Heart left ventricle (tissue), 16 donors: ENCODE data around the gene KRIT1. TPM values are rescaled to one million over a fixed set of nuclear protein-coding genes. Genes with fewer than 3 reads are reported as not detected.

Source experiments
- ATAC-seq, 4 donors: fragments of 200-7000 bp; cut with Tn5 transposase; one replicate each; pipeline ENCODE4 v1.9.1; 2020 to 2022; ENCODE audit warnings: moderate library complexity in 4 of 4, mild to moderate bottlenecking in 3 of 4, moderate number of reproducible peaks in 1 of 4
- DNase-seq, 5 donors: peaks; one replicate each; pipeline ENCODE4 v3.0.0-alpha.2; 2020
- H3K27ac ChIP-seq, 12 donors: fragments of 200-600 bp; sonication (generic) in 4 of 12; one replicate each; pipeline versions ENCODE4 v1.5.0 to v1.8.0; 2016 to 2022; ENCODE audit warnings: mild to moderate bottlenecking in 2 of 12
- H3K27me3 ChIP-seq, 9 donors: fragments of 200-600 bp; sonication (generic) in 2 of 9; one replicate each; pipeline versions ENCODE4 v1.5.1 to v1.8.0; 2016 to 2022; ENCODE audit warnings: mild to moderate bottlenecking in 3 of 9
- H3K36me3 ChIP-seq, 9 donors: fragments of 200-600 bp; sonication (generic) in 2 of 9; one replicate each; pipeline versions ENCODE4 v1.5.0 to v1.8.0; 2018 to 2022; ENCODE audit warnings: mild to moderate bottlenecking in 2 of 9
- H3K4me1 ChIP-seq, 12 donors: fragments of 200-600 bp; sonication (generic) in 4 of 12; one replicate each; pipeline versions ENCODE4 v1.5.0 to v1.8.0; 2016 to 2022; ENCODE audit warnings: mild to moderate bottlenecking in 3 of 12
- H3K4me3 ChIP-seq, 12 donors: fragments of 200-600 bp; sonication (generic) in 4 of 12; one replicate each; pipeline versions ENCODE4 v1.5.0 to v1.8.0; 2017 to 2022; ENCODE audit warnings: mild to moderate bottlenecking in 9 of 12, moderate library complexity in 4 of 12
- H3K9me3 ChIP-seq, 12 donors: fragments of 200-600 bp; sonication (generic) in 4 of 12; one replicate each; pipeline versions ENCODE4 v1.5.0 to v1.8.0; 2016 to 2022; ENCODE audit warnings: mild to moderate bottlenecking in 1 of 12
- CTCF ChIP-seq, 12 donors: fragments of 200-600 bp; sonication (generic) in 4 of 12; IDR thresholded peaks; one replicate each; pipeline versions ENCODE4 v1.5.0 to v1.8.0; 2018 to 2022; ENCODE audit warnings: antibody characterized with exemption in 12 of 12, mild to moderate bottlenecking in 5 of 12
- POLR2A ChIP-seq, 2 donors: fragments of 450-650 bp; IDR thresholded peaks; one replicate each; pipeline ENCODE4 v1.6.1; 2017; ENCODE audit warnings: antibody characterized with exemption in 2 of 2, mild to moderate bottlenecking in 2 of 2, moderate library complexity in 2 of 2
- WGBS, 4 donors: extraction: QIAGEN DNeasy Blood & Tissue Kit in 2 of 4; methylation state at CpG; one replicate each; pipeline versions ENCODE4 v1.1.5 to v1.1.7; 2013 to 2018; 5-methylcytosine and 5-hydroxymethylcytosine counted together
- intact Hi-C, 10 donors: fragments of 100-400 bp; cut with DNase I; formaldehyde crosslinking; loops; one replicate each; pipeline versions ENCODE4 v1.11.1 to v1.14.2; 2022
- polyA plus RNA-seq, 2 donors: library from polyadenylated mRNA; stranded (reverse); fragments of 200-250 nt; gene quantifications; one replicate each; pipeline ENCODE4 v1.2.3, GENCODE V29; 2013
- total RNA-seq, 9 donors: library from RNA; depleted of rRNA in 2 of 9; stranded (reverse); fragments of >200 nt in 2 of 9; fragmentation: NEBNext Ultra II Directional in 3 of 9; extraction: Animal tissue kit (Norgen Biotek cat#: 25700) in 3 of 9; gene quantifications; one replicate each; pipeline versions ENCODE4 v1.1.0 to v1.2.4, GENCODE V29; 2016 to 2023
- donor health status: ischemic (EF 13 %, LVEDD 7.1; RV severe dilation, severe dysfunction).
- donor health status: healthy with polysubstance abuse.
- donor health status: DM: no; HTN: yes; CAD: no.
- donor health status: DM: no; HTN: no; CAD: no.
- donor health status: ischemic (EF 25% LVEDD 6.9; RV normal size, moderate dysfunction).
- donor health status: ischemic (EF 25% LVEDD 5.7; RV mildly dilated, moderate dysfunction).
- donor health status: healthy.
- donor health status: DM: yes; HTN: yes; CAD: no.
- donor health status: ischemic (EF 35%, LVEDD 5.7; RV mildly dilated, moderate dysfunction).
- donor health status: nonischemic (EF 11% LVEDD 7.7; RV severe dilation, severe dysfunction).
- donor health status: DM: yes; HTN: yes; CAD: no.
- donor health status: PGD.
- donor health status: ischemic (EF 29% LVEDD 5.4; RV normal size, mild dysfunction).
- donor health status: nonischemic (EF 23%, LVEDD 6.1; RV moderate dilation, normal function).

KRIT1 gene
- total and polyA plus RNA-seq, 11 donors: 13.0 to 45.0 (median 28.9) TPM

- TF ChIP-seq CTCF (IDR thresholded peaks at IDR 0.05): no peak
- TF ChIP-seq POLR2A (IDR thresholded peaks at IDR 0.05): no peak
- H3K4me1 ChIP-seq: no peaks in the 10 kb centered on the region
- H3K27ac ChIP-seq: no peak overlapping the region
- no peaks in the 10 kb centered on the region for H3K27me3 ChIP-seq
- 87 to 96% (median 95%) methylated on average over 1 of the region's 1 CpG for WGBS, 4 donors
- intact Hi-C loops: no loop called here
- no peak overlapping the region for H3K4me3 ChIP-seq
- H3K36me3 ChIP-seq: no peaks in the 10 kb centered on the region
- ATAC-seq: no peak
- H3K9me3 ChIP-seq: peaks cover 0 to 4% (median 0%) of the 10 kb centered on the region in 12 donors
- no peak for DNase-seq
These were observed 23.2 kb upstream of the KRIT1 start for GRCh38 chr7:92268921-92269320.

GRCh38 chr7:92266415-92267241 is 20.9 kb upstream of the KRIT1 start:
- ATAC-seq (no peak), DNase-seq (no peak)
- H3K36me3 ChIP-seq: no peaks in the 10 kb centered on the region
- peaks cover 0 to 12% (median 0%) of the 10 kb centered on the region in 12 donors for H3K9me3 ChIP-seq
- H3K4me3 ChIP-seq: no peak overlapping the region
- no peaks in the 10 kb centered on the region for H3K27me3 ChIP-seq
- intact Hi-C loops: no loop called here
- no peak overlapping the region for H3K27ac ChIP-seq
- TF ChIP-seq CTCF (IDR thresholded peaks at IDR 0.05) (no peak), POLR2A (IDR thresholded peaks at IDR 0.05) (no peak)
- 96 to 98% (median 96%) methylated on average over 5 of the region's 5 CpGs for WGBS, 4 donors
- H3K4me1 ChIP-seq: no peaks in the 10 kb centered on the region

GRCh38 chr7:92260248-92260781 is 14.6 kb upstream of the KRIT1 start:
- TF ChIP-seq POLR2A (IDR thresholded peaks at IDR 0.05): no peak
- TF ChIP-seq CTCF (IDR thresholded peaks at IDR 0.05): no peak
- ATAC-seq (no peak), DNase-seq (no peak)
- Histone ChIP-seq H3K4me3 (no peak overlapping the region), H3K4me1 (peaks cover 0 to 21% (median 5%) of the 10 kb centered on the region in 12 donors), H3K27ac (no peak overlapping the region), H3K27me3 (no peaks in the 10 kb centered on the region), H3K9me3 (peaks cover 0 to 12% (median 0%) of the 10 kb centered on the region in 12 donors), H3K36me3 (no peaks in the 10 kb centered on the region)
- 80 to 91% (median 85%) methylated on average over 7 of the region's 7 CpGs for WGBS, 4 donors
- intact Hi-C loops: no loop called here

GRCh38 chr7:92259610-92260247 is 14.0 kb upstream of the KRIT1 start:
- Histone ChIP-seq H3K27ac (no peak overlapping the region), H3K9me3 (peaks cover 0 to 12% (median 0%) of the 10 kb centered on the region in 12 donors), H3K36me3 (no peaks in the 10 kb centered on the region), H3K27me3 (no peaks in the 10 kb centered on the region), H3K4me1 (peaks cover 0 to 26% (median 5%) of the 10 kb centered on the region in 12 donors), H3K4me3 (no peak overlapping the region)
- 88 to 91% (median 90%) methylated on average over 2 of the region's 2 CpGs for WGBS, 4 donors
- intact Hi-C loops: no loop called here
- DNase-seq (no peak), ATAC-seq (peak in 2 of 4 donors; percentile 30 to 47)
- TF ChIP-seq CTCF (IDR thresholded peaks at IDR 0.05) (no peak), POLR2A (IDR thresholded peaks at IDR 0.05) (no peak)
